A673 (cell line): ENCODE measurements around the gene NEU4. TPM values are rescaled to one million over a fixed set of nuclear protein-coding genes. Genes with fewer than 3 reads are reported as not detected.

Experiments
- BruUV-seq: library from RNA; stranded (reverse); fragments of 400-500 nt; replicated peaks from 2 replicates; lab custom pipeline; 2021; lab: Mats Ljungman, UMichigan
- CTCF ChIA-PET: fragments of 300-600 bp; sonication (Branson Sonifier 250); formaldehyde crosslinking; loops from one replicate; lab custom pipeline; 2022; ENCODE audit warnings: antibody characterized with exemption; lab: Charles Lee
- POLR2A ChIA-PET: fragments of 300-600 bp; sonication (Branson Sonifier 250); formaldehyde crosslinking; loops from one replicate; lab custom pipeline; 2022; ENCODE audit warnings: antibody characterized with exemption; ENCODE audit not compliant: low non-redundant PET; lab: Charles Lee
- DNase-seq: peaks from one replicate; pipeline ENCODE4 v3.0.0-alpha.2; 2015; ENCODE audit warnings: low spot score
- H3K27ac ChIP-seq: fragments of 200-600 bp; sonication (generic); 2 replicates; pipeline ENCODE4 v1.5.1; 2016; ENCODE audit warnings: mixed run types, low read depth, mild to moderate bottlenecking, mixed read lengths, antibody characterized with exemption, low read length; ENCODE audit not compliant: poor library complexity, severe bottlenecking
- H3K27me3 ChIP-seq: fragments of 200-600 bp; sonication (generic); replicated peaks from 2 replicates; pipeline ENCODE4 v1.6.1; 2017; ENCODE audit warnings: mixed run types, low read depth, mild to moderate bottlenecking, mixed read lengths, antibody characterized with exemption, low read length; ENCODE audit not compliant: insufficient read depth, poor library complexity
- H3K36me3 ChIP-seq: fragments of 200-600 bp; sonication (generic); 2 replicates; pipeline ENCODE4 v1.6.1; 2016; ENCODE audit warnings: mixed run types, mild to moderate bottlenecking, mixed read lengths, antibody characterized with exemption, low read length; ENCODE audit not compliant: insufficient read depth, poor library complexity, severe bottlenecking
- H3K4me1 ChIP-seq: fragments of 200-600 bp; sonication (generic); 2 replicates; pipeline ENCODE4 v1.6.1; 2017; ENCODE audit warnings: mixed run types, mild to moderate bottlenecking, mixed read lengths, antibody characterized with exemption, low read length; ENCODE audit not compliant: insufficient read depth, poor library complexity, severe bottlenecking
- H3K4me3 ChIP-seq: fragments of 200-600 bp; sonication (generic); 2 replicates; pipeline ENCODE4 v1.5.1; 2016; ENCODE audit warnings: low read depth, mixed run types, mild to moderate bottlenecking, mixed read lengths, low read length; ENCODE audit not compliant: poor library complexity, severe bottlenecking
- H3K9me3 ChIP-seq: fragments of 200-600 bp; sonication (generic); 2 replicates; pipeline ENCODE4 v1.6.1; 2016; ENCODE audit warnings: mixed run types, low read depth, mild to moderate bottlenecking, mixed read lengths, antibody characterized with exemption, low read length; ENCODE audit not compliant: poor library complexity, severe bottlenecking
- EZH2 ChIP-seq: fragments of 200-600 bp; sonication (generic); IDR thresholded peaks from 2 replicates; pipeline ENCODE4 v1.6.1; 2017; ENCODE audit warnings: borderline replicate concordance, low read depth, mild to moderate bottlenecking, mixed read lengths, antibody characterized with exemption, low read length; ENCODE audit not compliant: poor library complexity, severe bottlenecking
- intact Hi-C: fragments of 100-400 bp; cut with micrococcal nuclease; formaldehyde crosslinking; loops from one replicate; pipeline ENCODE4 v1.10.0; 2022; ENCODE audit not compliant: unreplicated experiment
- total RNA-seq: library from RNA; stranded (reverse); gene quantifications from 2 replicates; pipeline ENCODE4 v1.2.3, GENCODE V29; 2021
- TF ChIP-seq, protein P1 (sequence below): fragments of 300-800, 200-600 bp; sonication (generic); conservative IDR thresholded peaks from 2 replicates; pipeline ENCODE4 v1.5.1; 2017; ENCODE audit warnings: low read depth, mild to moderate bottlenecking, antibody characterized with exemption, low read length, moderate library complexity, mixed read lengths

Gene NEU4
- total RNA-seq, 1 experiment from 2014 or later: 48.4 TPM

DNA sequence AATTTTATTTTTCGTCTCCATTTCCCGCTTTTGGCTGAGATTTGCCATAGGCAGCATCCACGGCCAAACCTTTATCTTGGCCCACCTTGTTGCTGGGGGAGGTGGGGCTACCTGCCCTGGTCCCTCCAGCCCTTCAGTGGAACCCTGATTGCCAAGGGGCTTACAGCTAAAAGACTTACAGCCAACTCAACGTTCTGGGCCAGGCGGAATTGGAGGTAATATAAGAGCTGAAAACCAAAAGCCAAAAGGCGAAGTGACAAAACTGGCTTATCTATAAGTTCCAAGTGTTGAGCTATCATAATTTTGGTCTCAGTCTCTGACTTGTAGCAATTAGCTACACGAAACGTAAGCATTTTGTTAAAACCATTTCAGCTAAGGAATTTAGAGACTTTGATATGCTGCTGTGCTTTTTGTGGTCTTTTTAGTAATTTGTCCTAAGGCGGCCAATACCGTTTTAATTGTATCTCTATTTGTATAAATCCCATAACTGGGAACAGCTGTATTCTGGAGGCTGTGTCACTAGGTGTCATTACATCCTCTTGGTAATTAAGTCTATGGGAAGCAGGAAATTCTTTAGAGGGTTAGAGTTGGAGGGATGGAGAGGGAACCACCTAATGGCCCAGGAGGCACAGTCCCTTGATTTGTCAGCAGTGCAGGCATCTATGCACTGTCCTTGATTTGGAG is 25.7 kb downstream of the NEU4 start:
- H3K4me1 ChIP-seq: peaks cover 26% of the 10 kb centered on the region
- H3K36me3 ChIP-seq: no peaks in the 10 kb centered on the region
- H3K27ac ChIP-seq: peak overlapping the region; percentile 93
- H3K4me3 ChIP-seq: no peak overlapping the region
- intact Hi-C loops: no loop called here
- H3K27me3 ChIP-seq: no peaks in the 10 kb centered on the region
- peak; percentile 71 for DNase-seq
- no TSS peak for BruUV-seq
- peaks cover 13% of the 10 kb centered on the region for H3K9me3 ChIP-seq
- POLR2A ChIA-PET: interaction anchor here (0.6 to 0.7 kb wide), 3 partner anchors 9 to 56 kb away, joined by 3 to 9 read pairs (median 3); no protein-coding TSS in a partner anchor
- no peak for TF ChIP-seq EZH2
- TF ChIP-seq, protein P1, sequence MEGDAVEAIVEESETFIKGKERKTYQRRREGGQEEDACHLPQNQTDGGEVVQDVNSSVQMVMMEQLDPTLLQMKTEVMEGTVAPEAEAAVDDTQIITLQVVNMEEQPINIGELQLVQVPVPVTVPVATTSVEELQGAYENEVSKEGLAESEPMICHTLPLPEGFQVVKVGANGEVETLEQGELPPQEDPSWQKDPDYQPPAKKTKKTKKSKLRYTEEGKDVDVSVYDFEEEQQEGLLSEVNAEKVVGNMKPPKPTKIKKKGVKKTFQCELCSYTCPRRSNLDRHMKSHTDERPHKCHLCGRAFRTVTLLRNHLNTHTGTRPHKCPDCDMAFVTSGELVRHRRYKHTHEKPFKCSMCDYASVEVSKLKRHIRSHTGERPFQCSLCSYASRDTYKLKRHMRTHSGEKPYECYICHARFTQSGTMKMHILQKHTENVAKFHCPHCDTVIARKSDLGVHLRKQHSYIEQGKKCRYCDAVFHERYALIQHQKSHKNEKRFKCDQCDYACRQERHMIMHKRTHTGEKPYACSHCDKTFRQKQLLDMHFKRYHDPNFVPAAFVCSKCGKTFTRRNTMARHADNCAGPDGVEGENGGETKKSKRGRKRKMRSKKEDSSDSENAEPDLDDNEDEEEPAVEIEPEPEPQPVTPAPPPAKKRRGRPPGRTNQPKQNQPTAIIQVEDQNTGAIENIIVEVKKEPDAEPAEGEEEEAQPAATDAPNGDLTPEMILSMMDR: 0 out of 2 replicates have a peak, but pooled peaks have one; percentile 9
- CTCF ChIA-PET: interaction anchor here (0.8 kb wide), 1 partner anchor 176 kb away, joined by 3 read pairs; no protein-coding TSS in a partner anchor

DNA sequence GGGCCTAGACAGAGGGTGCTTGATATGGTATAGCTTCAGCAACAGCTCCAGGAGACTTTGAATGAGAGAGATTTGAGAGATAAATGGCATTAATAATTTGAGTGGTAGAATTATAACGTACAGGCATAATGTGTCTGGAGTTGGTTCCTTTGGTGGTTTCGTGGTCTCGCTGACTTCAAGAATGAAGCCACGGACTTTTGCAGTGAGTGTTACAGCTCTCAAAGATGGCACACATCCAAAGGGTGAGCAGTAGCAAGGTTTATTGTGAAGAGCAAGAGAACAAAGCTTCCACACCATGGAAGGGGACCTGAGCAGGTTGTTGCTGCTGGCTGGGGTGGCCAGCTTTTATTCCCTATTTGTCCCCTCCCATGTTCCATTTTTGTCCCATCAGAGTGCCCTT is 26.6 kb downstream of the NEU4 start:
- peaks cover 12% of the 10 kb centered on the region for H3K9me3 ChIP-seq
- POLR2A ChIA-PET: no interaction called here
- no peaks in the 10 kb centered on the region for H3K27me3 ChIP-seq
- DNase-seq: no peak
- BruUV-seq: no TSS peak
- TF ChIP-seq, protein P1: no peak
- no peak for TF ChIP-seq EZH2
- intact Hi-C loops: no loop called here
- H3K27ac ChIP-seq: peak overlapping the region; percentile 93
- H3K4me3 ChIP-seq: no peak overlapping the region
- peaks cover 26% of the 10 kb centered on the region for H3K4me1 ChIP-seq
- no peaks in the 10 kb centered on the region for H3K36me3 ChIP-seq
- CTCF ChIA-PET: no interaction called here

DNA sequence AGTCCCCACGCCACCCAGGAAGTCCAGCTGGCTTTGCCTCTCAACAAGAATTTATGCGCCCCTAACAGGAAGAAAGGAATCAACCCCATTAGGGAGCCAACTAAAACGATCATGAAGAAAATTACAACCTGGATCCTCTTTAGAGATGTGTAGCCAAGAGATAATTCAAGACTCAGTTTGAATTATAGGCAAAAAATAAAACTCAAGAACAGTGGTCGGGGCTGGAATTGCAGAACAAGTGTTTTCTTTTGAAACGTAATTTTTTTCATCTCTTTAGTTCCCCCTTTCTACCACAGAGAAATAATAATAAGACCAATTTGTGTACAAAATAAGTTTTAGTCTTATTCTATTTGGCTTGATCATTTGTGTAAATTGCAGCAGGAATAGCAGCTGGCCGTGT is 27.3 kb downstream of the NEU4 start:
- CTCF ChIA-PET: no interaction called here
- Histone ChIP-seq H3K4me3 (no peak overlapping the region), H3K27ac (no peak overlapping the region), H3K4me1 (peaks cover 26% of the 10 kb centered on the region), H3K9me3 (peaks cover 7% of the 10 kb centered on the region), H3K27me3 (no peaks in the 10 kb centered on the region), H3K36me3 (no peaks in the 10 kb centered on the region)
- POLR2A ChIA-PET: no interaction called here
- TF ChIP-seq, protein P1: no peak
- TF ChIP-seq EZH2: no peak
- BruUV-seq: no TSS peak
- intact Hi-C loops: no loop called here
- no peak for DNase-seq
